Activated naive CD4-positive, alpha-beta T cell treated with anti-CD3 and anti-CD28 coated beads, Interleukin-2, amount 50 U/mL, for 72 hours (primary cell): ENCODE data around the gene CTNS. TPM values are rescaled to one million over a fixed set of nuclear protein-coding genes. Genes with fewer than 3 reads are reported as not detected.
A peak's percentile ranks its signal among the peaks of the same experiment; 100 is the strongest.

Source experiments
- ATAC-seq, 2 donors: fragments of 150-1000 bp; cut with Tn5 transposase; 2 replicates each; pipeline ENCODE4 v1.10.0; 2021; ENCODE audit warnings: mild to moderate bottlenecking in 2 of 2, moderate library complexity in 2 of 2
- DNase-seq, 2 donors: peaks; one replicate each; pipeline ENCODE4 v3.0.0; 2021 to 2022; ENCODE audit warnings: low spot score in 2 of 2
- H3K27ac Mint-ChIP-seq, 2 donors: one replicate each; pipeline ENCODE4 v1.8.0; 2022; ENCODE audit warnings: mild to moderate bottlenecking in 2 of 2, mixed read lengths in 2 of 2
- H3K36me3 Mint-ChIP-seq, 2 donors: one replicate each; pipeline ENCODE4 v1.8.0; 2022; ENCODE audit warnings: mixed read lengths in 2 of 2
- H3K9me3 Mint-ChIP-seq, 2 donors: one replicate each; pipeline ENCODE4 v1.8.0; 2022; ENCODE audit warnings: mixed read lengths in 2 of 2
- total RNA-seq, 2 donors: library from RNA; stranded (reverse); gene quantifications; one replicate each; pipeline ENCODE4 v1.2.3, GENCODE V29; 2022

CTNS gene
- total RNA-seq, 2 donors from 2014 or later: 4.9 to 8.7 TPM

- H3K36me3 Mint-ChIP-seq: peaks cover 15 to 31% of the 10 kb centered on the region in 2 donors
Measured at GRCh38 chr17:3708366-3708765, 71.8 kb downstream of the CTNS start.

DNA sequence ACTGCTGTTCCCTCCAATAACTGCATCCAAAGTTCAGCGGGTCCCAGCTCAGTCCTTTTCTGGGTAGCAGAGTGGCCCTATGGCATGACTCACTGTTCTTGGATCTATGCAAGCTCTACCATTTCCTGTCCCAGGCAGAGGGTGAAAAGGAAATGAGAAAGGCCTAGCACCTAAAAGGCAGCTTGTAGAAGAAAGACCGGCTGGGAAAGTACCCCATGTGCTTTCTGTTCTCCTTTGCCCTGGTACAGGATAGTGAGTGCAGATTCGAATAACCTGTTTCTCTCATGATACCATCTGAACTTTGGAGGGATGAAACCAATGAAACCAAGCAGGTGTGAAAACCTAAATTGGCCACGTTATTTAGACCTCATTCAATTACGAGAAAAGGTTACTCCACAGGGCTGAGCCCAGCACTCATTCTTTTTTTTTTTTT, 74.4 kb downstream of the CTNS start:
- Mint-ChIP-seq H3K36me3 (peaks cover 23 to 41% of the 10 kb centered on the region in 2 donors), H3K9me3 (no peaks in the 10 kb centered on the region), H3K27ac (peak overlapping the region; percentile 78 to 88)
- peak; percentile 97 to 98 for ATAC-seq
- DNase-seq: peak; percentile 64 to 81

More at GRCh38 chr17:3708366-3708765, 71.8 kb downstream of the CTNS start:
- ATAC-seq (no peak), DNase-seq (no peak)
- Mint-ChIP-seq H3K9me3 (no peaks in the 10 kb centered on the region), H3K27ac (peak overlapping the region in 1 of 2 donors; percentile 34)

Other genes with a start within 250 kb of the CTNS start
- not detected for gene OR1E1, start 238.3 kb upstream of the CTNS start, total RNA-seq
- gene OR3A3, start 225.4 kb upstream of the CTNS start, total RNA-seq: not detected
- gene OR1E2, start 202.9 kb upstream of the CTNS start, total RNA-seq: not detected
- not detected for gene SPATA22, start 164.9 kb upstream of the CTNS start, total RNA-seq
- under 1 TPM in 1 of 2 donors, not detected in 1; 0.16 TPM for gene ASPA, start 160.8 kb upstream of the CTNS start, total RNA-seq
- gene TRPV3, start 78.9 kb upstream of the CTNS start, total RNA-seq: 1 to 10 TPM; 1.0 to 1.9 TPM
- 1 to 10 TPM; 1.7 to 4.7 TPM for gene TRPV1, start 27.3 kb upstream of the CTNS start, total RNA-seq
- 10 to 100 TPM in 1 of 2 donors, 1 to 10 TPM in 1; 8.5 to 13.6 TPM for gene SHPK, start 510 bp upstream of the CTNS start, total RNA-seq
- 10 to 100 TPM; 17.2 to 24.7 TPM for gene TAX1BP3, start 31.8 kb downstream of the CTNS start, total RNA-seq
- 10 to 100 TPM; 41.6 to 49.8 TPM for gene EMC6, start 32.1 kb downstream of the CTNS start, total RNA-seq
- gene P2RX5, start 59.4 kb downstream of the CTNS start, total RNA-seq: 100 to 1,000 TPM in 1 of 2 donors, 10 to 100 TPM in 1; 82.9 to 120 TPM
- gene HASPIN, start 87.1 kb downstream of the CTNS start, total RNA-seq: 10 to 100 TPM; 24.0 to 26.6 TPM
- 10 to 100 TPM; 36.7 to 48.0 TPM for gene ITGAE, start 164.4 kb downstream of the CTNS start, total RNA-seq
- gene NCBP3, start 209.5 kb downstream of the CTNS start, total RNA-seq: 10 to 100 TPM; 35.4 to 44.4 TPM